Endothelial cell of umbilical vein (primary cell): ENCODE results near the gene CERS3. TPM values are rescaled to one million over a fixed set of nuclear protein-coding genes. Genes with fewer than 3 reads are reported as not detected.

ENCODE experiments used
- BruUV-seq: library from RNA; stranded (reverse); fragments of 400-500 nt; replicated peaks from 2 replicates; lab custom pipeline; 2021; lab: Mats Ljungman, UMichigan
- CTCF ChIA-PET: fragments of 300-600, 350-600 bp; sonication (Branson Sonifier 250); formaldehyde crosslinking; loops from one replicate; lab custom pipeline; 2021; ENCODE audit warnings: antibody characterized with exemption, inconsistent platforms; lab: Charles Lee
- POLR2A ChIA-PET: fragments of 300-600, 350-600 bp; sonication (Branson Sonifier 250); formaldehyde crosslinking; loops from one replicate; lab custom pipeline; 2021; ENCODE audit warnings: antibody characterized with exemption, inconsistent platforms; lab: Charles Lee
- DNase-seq: peaks from one replicate; pipeline ENCODE4 v3.0.0-alpha.2; 2011; ENCODE audit warnings: low read depth, low spot score
- FAIRE-seq: peaks from 2 replicates; lab custom pipeline; 2011; peaks lifted over from hg19 to GRCh38; lab: Jason Lieb, UNC
- H2AFZ ChIP-seq: 2 replicates; pipeline ENCODE4 v1.6.0; 2012; ENCODE audit warnings: low read depth, low read length, control low read depth, inconsistent platforms
- H3K27ac ChIP-seq: 2 replicates; pipeline ENCODE4 v1.5.1; 2011; ENCODE audit warnings: low read depth, mild to moderate bottlenecking, control low read depth, low read length, moderate library complexity; ENCODE audit not compliant: insufficient read depth
- H3K27me3 ChIP-seq, 2 experiments: 2 replicates each; pipeline versions ENCODE4 v1.6.0 to v1.6.1; 2011; ENCODE audit warnings: low read length in 2 of 2, mixed read lengths in 1 of 2; ENCODE audit not compliant: control insufficient read depth in 2 of 2, insufficient read depth in 2 of 2
- H3K36me3 ChIP-seq, 2 experiments: 2 replicates in 1 of 2; 3 replicates in 1 of 2; pipeline ENCODE4 v1.5.1; 2011; ENCODE audit warnings: low read length in 2 of 2, mild to moderate bottlenecking in 1 of 2, moderate library complexity in 1 of 2; ENCODE audit not compliant: control insufficient read depth in 2 of 2, insufficient read depth in 2 of 2; ENCODE audit errors: extremely low read depth in 1 of 2
- H3K4me1 ChIP-seq: 3 replicates; pipeline ENCODE4 v1.5.1; 2011; ENCODE audit warnings: mild to moderate bottlenecking, low read length; ENCODE audit not compliant: control insufficient read depth, insufficient read depth; ENCODE audit errors: extremely low read depth
- H3K4me2 ChIP-seq: 2 replicates; pipeline ENCODE4 v1.6.1; 2011; ENCODE audit warnings: low read length, control low read depth, mixed read lengths; ENCODE audit not compliant: insufficient read depth
- H3K4me3 ChIP-seq, 3 experiments: fragments of 200-600 bp in 1 of 3; sonication (generic), shearing (Covaris generic) in 1 of 3; replicated peaks in 1 of 3; 2 replicates each; pipeline ENCODE4 v1.5.1; 2011 to 2016; ENCODE audit warnings: control low read depth in 3 of 3, low read length in 3 of 3, mild to moderate bottlenecking in 2 of 3, inconsistent platforms in 1 of 3, low read depth in 1 of 3, moderate library complexity in 1 of 3; ENCODE audit not compliant: insufficient read depth in 1 of 3
- H3K79me2 ChIP-seq: 2 replicates; pipeline ENCODE4 v1.6.0; 2012; ENCODE audit warnings: low read length, inconsistent platforms; ENCODE audit not compliant: control insufficient read depth, insufficient read depth
- H3K9ac ChIP-seq: replicated peaks from 2 replicates; pipeline ENCODE3; 2011; ENCODE audit warnings: low read length, control low read depth; ENCODE audit not compliant: insufficient read depth; ENCODE audit errors: extremely low read depth
- H3K9me1 ChIP-seq: replicated peaks from 3 replicates; pipeline ENCODE4 v1.6.0; 2011; ENCODE audit warnings: mild to moderate bottlenecking, low read length; ENCODE audit not compliant: control insufficient read depth, insufficient read depth; ENCODE audit errors: extremely low read depth
- H3K9me3 ChIP-seq: replicated peaks from 2 replicates; pipeline ENCODE4 v1.5.1; 2012; ENCODE audit warnings: low read length, inconsistent platforms; ENCODE audit not compliant: control insufficient read depth, insufficient read depth
- H4K20me1 ChIP-seq: replicated peaks from 2 replicates; pipeline ENCODE3; 2011; ENCODE audit warnings: mild to moderate bottlenecking, low read length; ENCODE audit not compliant: control insufficient read depth, insufficient read depth; ENCODE audit errors: extremely low read depth
- EZH2 ChIP-seq: IDR thresholded peaks from 2 replicates; pipeline ENCODE4 v1.6.1; 2012; ENCODE audit warnings: borderline replicate concordance, low read depth, mild to moderate bottlenecking, moderate library complexity, low read length, inconsistent platforms; ENCODE audit not compliant: severe bottlenecking
- FOS ChIP-seq: IDR thresholded peaks from 2 replicates; pipeline ENCODE4 v1.6.1; 2011; ENCODE audit warnings: mild to moderate bottlenecking, low read length, moderate library complexity, borderline replicate concordance; ENCODE audit not compliant: insufficient read depth
- GATA2 ChIP-seq: IDR thresholded peaks from 2 replicates; pipeline ENCODE4 v1.7.0; 2011; ENCODE audit warnings: low read depth, mild to moderate bottlenecking, moderate library complexity, mixed read lengths, low read length; ENCODE audit not compliant: insufficient read length, insufficient read depth
- JUN ChIP-seq: IDR thresholded peaks from 2 replicates; pipeline ENCODE4 v1.6.1; 2011; ENCODE audit warnings: borderline replicate concordance, low read depth; ENCODE audit not compliant: insufficient read length, insufficient read depth
- MAX ChIP-seq: IDR thresholded peaks from 2 replicates; pipeline ENCODE4 v1.6.1; 2011; ENCODE audit not compliant: insufficient read depth, insufficient read length
- MYC ChIP-seq: IDR thresholded peaks from one replicate; pipeline ENCODE4 v1.6.1; 2011; ENCODE audit warnings: mild to moderate bottlenecking, low read depth, low read length
- POLR2A ChIP-seq: IDR thresholded peaks from 2 replicates; pipeline ENCODE4 v1.6.1; 2012; ENCODE audit warnings: low read depth, mild to moderate bottlenecking, control low read depth, low read length
- POLR2AphosphoS5 ChIP-seq: IDR thresholded peaks from 2 replicates; pipeline ENCODE4 v1.6.1; 2012; ENCODE audit warnings: low read depth, mild to moderate bottlenecking, control low read depth, low read length, moderate library complexity; ENCODE audit not compliant: insufficient read depth
- dilution Hi-C: fragments of 300-500 bp; cut with MboI; formaldehyde crosslinking; loops from one replicate; pipeline ENCODE4 v1.15.0; 2019; ENCODE audit warnings: low sequenced_read_pairs; ENCODE audit not compliant: extremely low pct_ligation_motif_present
- intact Hi-C: fragments of 100-400 bp; cut with micrococcal nuclease; formaldehyde crosslinking; loops from one replicate; pipeline ENCODE4 v1.10.0; 2022
- polyA plus RNA-seq, 4 experiments: library from polyadenylated mRNA; depleted of rRNA in 3 of 4; stranded (reverse) in 3 of 4; unstranded in 1 of 4; fragments of >200 nt; gene quantifications; 2 replicates each; pipeline versions ENCODE4 v1.2.1 to v1.2.3, GENCODE V29; 2011 to 2012; ENCODE audit warnings: missing spikeins in 1 of 4
- total RNA-seq: library from RNA; stranded (reverse); gene quantifications from 2 replicates; pipeline ENCODE4 v1.2.3, GENCODE V29; 2021
- TF ChIP-seq, protein P1 (sequence below), 2 donors: IDR thresholded peaks; 1 replicate in 1 of 2; 2 replicates in 1 of 2; pipeline ENCODE4 v1.5.1; 2011; ENCODE audit warnings: low read length in 2 of 2, mild to moderate bottlenecking in 2 of 2, moderate library complexity in 2 of 2, control low read depth in 1 of 2, inconsistent platforms in 1 of 2, low read depth in 1 of 2; ENCODE audit not compliant: insufficient read depth in 1 of 2; ENCODE audit errors: extremely low read depth in 1 of 2

Gene CERS3
- total and polyA plus RNA-seq, 2 donors (not counting 3 experiments of a cell fraction or from before 2014, with no cell fraction given): not detected

DNA sequence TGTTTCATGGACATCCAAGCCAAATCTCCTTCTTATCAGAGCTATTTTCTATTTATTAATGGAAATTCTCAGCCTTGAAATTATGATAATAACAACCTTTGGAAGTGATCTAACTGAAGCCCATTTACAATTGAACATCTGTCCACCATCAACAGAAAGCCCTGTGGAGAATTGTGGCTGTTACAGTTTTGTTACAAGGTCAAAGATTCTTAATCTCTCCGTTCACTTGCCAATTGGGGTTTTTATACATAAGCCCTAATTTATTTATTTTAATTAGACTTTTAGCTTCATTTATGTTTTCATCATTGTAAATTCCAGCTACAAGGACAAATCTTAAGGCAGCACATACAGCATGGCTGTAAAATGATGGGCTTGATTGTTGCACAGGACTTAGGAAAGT, 3.3 kb downstream of the CERS3 start:
- dilution Hi-C loops: no loop called here
- H4K20me1 ChIP-seq: no peaks in the 10 kb centered on the region
- H3K9me3 ChIP-seq: no peaks in the 10 kb centered on the region
- H2AFZ ChIP-seq: no peak overlapping the region
- no peak for FAIRE-seq
- no peak for DNase-seq
- TF ChIP-seq POLR2AphosphoS5: no peak
- no peak for TF ChIP-seq FOS
- no peak for TF ChIP-seq POLR2A
- no peak for TF ChIP-seq GATA2
- TF ChIP-seq EZH2: no peak
- TF ChIP-seq, protein P1, sequence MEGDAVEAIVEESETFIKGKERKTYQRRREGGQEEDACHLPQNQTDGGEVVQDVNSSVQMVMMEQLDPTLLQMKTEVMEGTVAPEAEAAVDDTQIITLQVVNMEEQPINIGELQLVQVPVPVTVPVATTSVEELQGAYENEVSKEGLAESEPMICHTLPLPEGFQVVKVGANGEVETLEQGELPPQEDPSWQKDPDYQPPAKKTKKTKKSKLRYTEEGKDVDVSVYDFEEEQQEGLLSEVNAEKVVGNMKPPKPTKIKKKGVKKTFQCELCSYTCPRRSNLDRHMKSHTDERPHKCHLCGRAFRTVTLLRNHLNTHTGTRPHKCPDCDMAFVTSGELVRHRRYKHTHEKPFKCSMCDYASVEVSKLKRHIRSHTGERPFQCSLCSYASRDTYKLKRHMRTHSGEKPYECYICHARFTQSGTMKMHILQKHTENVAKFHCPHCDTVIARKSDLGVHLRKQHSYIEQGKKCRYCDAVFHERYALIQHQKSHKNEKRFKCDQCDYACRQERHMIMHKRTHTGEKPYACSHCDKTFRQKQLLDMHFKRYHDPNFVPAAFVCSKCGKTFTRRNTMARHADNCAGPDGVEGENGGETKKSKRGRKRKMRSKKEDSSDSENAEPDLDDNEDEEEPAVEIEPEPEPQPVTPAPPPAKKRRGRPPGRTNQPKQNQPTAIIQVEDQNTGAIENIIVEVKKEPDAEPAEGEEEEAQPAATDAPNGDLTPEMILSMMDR (IDR thresholded peaks at IDR 0.05; ENCODE audit: extremely low read depth in 1 of 2, insufficient read depth in 1 of 2, low read depth in 1 of 2, low read length in 2 of 2): no peak
- H3K27ac ChIP-seq: no peak overlapping the region
- no peaks in the 10 kb centered on the region for H3K36me3 ChIP-seq
- ChIA-PET POLR2A (no interaction called here), CTCF (no interaction called here)
- no peaks in the 10 kb centered on the region for H3K27me3 ChIP-seq
- H3K9me1 ChIP-seq: no peaks in the 10 kb centered on the region
- H3K9ac ChIP-seq: no peak overlapping the region
- no peaks in the 10 kb centered on the region for H3K79me2 ChIP-seq
- no peak overlapping the region for H3K4me3 ChIP-seq
- intact Hi-C loops: no loop called here
- H3K4me2 ChIP-seq: no peak overlapping the region
- BruUV-seq: no TSS peak
- no peaks in the 10 kb centered on the region for H3K4me1 ChIP-seq

- Histone ChIP-seq H3K27me3 (no peaks in the 10 kb centered on the region), H3K4me3 (no peak overlapping the region), H4K20me1 (no peaks in the 10 kb centered on the region), H3K4me1 (no peaks in the 10 kb centered on the region), H3K9me3 (no peaks in the 10 kb centered on the region), H3K36me3 (no peaks in the 10 kb centered on the region), H3K27ac (no peak overlapping the region), H3K9ac (no peak overlapping the region), H3K79me2 (no peaks in the 10 kb centered on the region), H3K9me1 (no peaks in the 10 kb centered on the region), H2AFZ (no peak overlapping the region), H3K4me2 (no peak overlapping the region)
- dilution Hi-C loops (no loop called here), intact Hi-C loops (no loop called here)
- ChIA-PET POLR2A (no interaction called here), CTCF (no interaction called here)
- FAIRE-seq: no peak
- TF ChIP-seq MYC (no peak), EZH2 (no peak), FOS (no peak), POLR2AphosphoS5 (no peak), POLR2A (no peak), GATA2 (no peak), MAX (no peak), JUN (no peak)
- TF ChIP-seq, protein P1 (IDR thresholded peaks at IDR 0.05; ENCODE audit: extremely low read depth in 1 of 2, insufficient read depth in 1 of 2, low read depth in 1 of 2, low read length in 2 of 2): no peak
- DNase-seq: no peak
- BruUV-seq: no TSS peak
Observed at GRCh38 chr15:100524326-100524725, 4.4 kb downstream of the CERS3 start.
